Keratinocyte (primary cell): ENCODE results near the gene S100B. TPM values are rescaled to one million over a fixed set of nuclear protein-coding genes. Genes with fewer than 3 reads are reported as not detected.

Experiments used
- DNase-seq: peaks from one replicate; pipeline ENCODE4 v3.0.0-alpha.2; 2011; ENCODE audit warnings: low read depth, missing footprints, low spot score
- FAIRE-seq: peaks from 2 replicates; lab custom pipeline; 2011; peaks lifted over from hg19 to GRCh38; lab: Jason Lieb, UNC
- H2AFZ ChIP-seq: 2 replicates; pipeline ENCODE4 v1.6.0; 2012; ENCODE audit warnings: low read length, control low read depth, inconsistent platforms; ENCODE audit not compliant: control insufficient read depth
- H3K27ac ChIP-seq: 2 replicates; pipeline ENCODE4 v1.5.1; 2011; ENCODE audit warnings: low read length; ENCODE audit not compliant: control insufficient read depth, insufficient read depth
- H3K27me3 ChIP-seq: 3 replicates; pipeline ENCODE4 v1.6.0; 2011; ENCODE audit warnings: low read length; ENCODE audit not compliant: control insufficient read depth, insufficient read depth; ENCODE audit errors: extremely low read depth
- H3K36me3 ChIP-seq, 2 experiments: 2 replicates in 1 of 2; 3 replicates in 1 of 2; pipeline ENCODE4 v1.5.1; 2011; ENCODE audit warnings: low read length in 2 of 2, mild to moderate bottlenecking in 1 of 2; ENCODE audit not compliant: control insufficient read depth in 2 of 2, insufficient read depth in 2 of 2; ENCODE audit errors: extremely low read depth in 1 of 2
- H3K4me1 ChIP-seq: 3 replicates; pipeline ENCODE4 v1.5.1; 2011; ENCODE audit warnings: low read length; ENCODE audit not compliant: control insufficient read depth, insufficient read depth; ENCODE audit errors: extremely low read depth
- H3K4me2 ChIP-seq: 3 replicates; pipeline ENCODE4 v1.6.0; 2011; ENCODE audit warnings: low read depth, low read length; ENCODE audit not compliant: control insufficient read depth, insufficient read depth; ENCODE audit errors: extremely low read depth
- H3K4me3 ChIP-seq, 3 experiments: fragments of 200-600 bp in 1 of 3; sonication (generic) in 1 of 3; 2 replicates in 2 of 3; 3 replicates in 1 of 3; pipeline ENCODE4 v1.5.1; 2011 to 2016; ENCODE audit warnings: low read length in 3 of 3, mild to moderate bottlenecking in 3 of 3, control low read depth in 2 of 3, inconsistent platforms in 1 of 3, low read depth in 1 of 3, mixed read lengths in 1 of 3, mixed run types in 1 of 3, moderate library complexity in 1 of 3; ENCODE audit not compliant: control insufficient read depth in 2 of 3, insufficient read depth in 2 of 3; ENCODE audit errors: extremely low read depth in 1 of 3
- H3K79me2 ChIP-seq: 2 replicates; pipeline ENCODE4 v1.6.0; 2012; ENCODE audit warnings: low read length; ENCODE audit not compliant: control insufficient read depth, insufficient read depth
- H3K9ac ChIP-seq: 3 replicates; pipeline ENCODE4 v1.6.0; 2011; ENCODE audit warnings: low read length; ENCODE audit not compliant: control insufficient read depth, insufficient read depth; ENCODE audit errors: extremely low read depth
- H3K9me1 ChIP-seq: 3 replicates; pipeline ENCODE4 v1.6.0; 2011; ENCODE audit warnings: low read length; ENCODE audit not compliant: control insufficient read depth, insufficient read depth; ENCODE audit errors: extremely low read depth
- H3K9me3 ChIP-seq: 2 replicates; pipeline ENCODE4 v1.5.1; 2012; ENCODE audit warnings: low read depth, low read length; ENCODE audit not compliant: control insufficient read depth
- H4K20me1 ChIP-seq: 3 replicates; pipeline ENCODE4 v1.6.0; 2011; ENCODE audit warnings: low read length; ENCODE audit not compliant: control insufficient read depth, insufficient read depth; ENCODE audit errors: extremely low read depth
- CTCF ChIP-seq, 3 experiments: IDR thresholded peaks in 1 of 3; conservative IDR thresholded peaks in 1 of 3; optimal IDR thresholded peaks in 1 of 3; 2 replicates in 2 of 3; 3 replicates in 1 of 3; pipeline versions ENCODE3 to v1.5.1; 2011; ENCODE audit warnings: low read length in 3 of 3, mild to moderate bottlenecking in 3 of 3, moderate library complexity in 2 of 3, control low read depth in 1 of 3, inconsistent platforms in 1 of 3; ENCODE audit not compliant: insufficient read depth in 2 of 3; ENCODE audit errors: extremely low read depth in 1 of 3
- EZH2 ChIP-seq: IDR thresholded peaks from one replicate; pipeline ENCODE4 v1.6.1; 2012; ENCODE audit warnings: inconsistent platforms, mild to moderate bottlenecking, low read length, moderate library complexity
- dilution Hi-C: fragments of 300-500 bp; cut with MboI; formaldehyde crosslinking; loops from one replicate; pipeline ENCODE4 v1.7.0; 2020; ENCODE audit warnings: low sequenced_read_pairs; ENCODE audit not compliant: extremely low pct_ligation_motif_present
- polyA plus RNA-seq, 5 experiments: library from polyadenylated mRNA; depleted of rRNA in 3 of 5; stranded (reverse) in 3 of 5; stranded (forward) in 1 of 5; unstranded in 1 of 5; fragments of >200 nt; gene quantifications; 1 replicate in 1 of 5; 2 replicates in 3 of 5; 3 replicates in 1 of 5; pipeline versions ENCODE4 v1.2.1 to v1.2.3, GENCODE V29; 2011 to 2012; ENCODE audit warnings: missing spikeins in 2 of 5, low read depth in 1 of 5, low replicate concordance in 1 of 5

S100B gene
- polyA plus RNA-seq, 1 donor (not counting 4 experiments of a cell fraction or from before 2014, with no cell fraction given) = not detected

GRCh38 chr21:46552274-46552673, 52.6 kb downstream of the S100B start:
- peaks cover 38 to 57% of the 10 kb centered on the region in 2 experiments for H3K36me3 ChIP-seq
- no peaks in the 10 kb centered on the region for H3K9me1 ChIP-seq
- FAIRE-seq (no peak), DNase-seq (no peak)
- no peak overlapping the region for H3K4me3 ChIP-seq
- no peak for TF ChIP-seq EZH2
- no peak for TF ChIP-seq CTCF (optimal IDR thresholded peaks at IDR 0.05 in 1 of 3, IDR thresholded peaks at IDR 0.05 in 1 of 3, conservative IDR thresholded peaks at IDR 0.05 in 1 of 3; ENCODE audit: extremely low read depth in 1 of 3, insufficient read depth in 2 of 3, low read length in 3 of 3)
- no peak overlapping the region for H3K4me2 ChIP-seq
- H3K4me1 ChIP-seq = no peaks in the 10 kb centered on the region
- H4K20me1 ChIP-seq = no peaks in the 10 kb centered on the region
- no peaks in the 10 kb centered on the region for H3K27me3 ChIP-seq
- H2AFZ ChIP-seq = no peak overlapping the region
- H3K9ac ChIP-seq = no peak overlapping the region
- H3K27ac ChIP-seq = no peak overlapping the region
- dilution Hi-C loops = no loop called here
- no peaks in the 10 kb centered on the region for H3K79me2 ChIP-seq
- no peaks in the 10 kb centered on the region for H3K9me3 ChIP-seq

GRCh38 chr21:46551636-46552241, 53.1 kb downstream of the S100B start:
- no peak overlapping the region for H3K9ac ChIP-seq
- TF ChIP-seq EZH2 (no peak), CTCF (optimal IDR thresholded peaks at IDR 0.05 in 1 of 3, IDR thresholded peaks at IDR 0.05 in 1 of 3, conservative IDR thresholded peaks at IDR 0.05 in 1 of 3; ENCODE audit: extremely low read depth in 1 of 3, insufficient read depth in 2 of 3, low read length in 3 of 3) (no peak)

More at GRCh38 chr21:46551636-46552241, 53.1 kb downstream of the S100B start:
- Histone ChIP-seq H2AFZ (no peak overlapping the region), H3K4me3 (no peak overlapping the region), H3K36me3 (peaks cover 39 to 54% of the 10 kb centered on the region in 2 experiments), H4K20me1 (no peaks in the 10 kb centered on the region), H3K4me2 (no peak overlapping the region), H3K79me2 (no peaks in the 10 kb centered on the region), H3K9me1 (no peaks in the 10 kb centered on the region), H3K27ac (no peak overlapping the region), H3K27me3 (no peaks in the 10 kb centered on the region), H3K9me3 (no peaks in the 10 kb centered on the region), H3K4me1 (no peaks in the 10 kb centered on the region)
- FAIRE-seq (no peak), DNase-seq (no peak)
- dilution Hi-C loops = no loop called here
